Panc1 (cell line): ENCODE results near the gene C16orf46. TPM values are rescaled to one million over a fixed set of nuclear protein-coding genes. Genes with fewer than 3 reads are reported as not detected.

Experiments
- ATAC-seq: fragments of 200-7000 bp; cut with Tn5 transposase; 2 replicates; pipeline ENCODE4 v1.9.1; 2020; ENCODE audit warnings: mild to moderate bottlenecking, moderate library complexity
- BruUV-seq: library from RNA; stranded (reverse); fragments of 400-500 nt; replicated peaks from 2 replicates; lab custom pipeline; 2021; lab: Mats Ljungman, UMichigan
- CTCF ChIA-PET: fragments of 300-600 bp; sonication (Branson Sonifier 250); formaldehyde crosslinking; loops from one replicate; lab custom pipeline; 2022; ENCODE audit warnings: antibody characterized with exemption; lab: Charles Lee
- POLR2A ChIA-PET: fragments of 300-600 bp; sonication (Branson Sonifier 250); formaldehyde crosslinking; loops from one replicate; lab custom pipeline; 2022; ENCODE audit warnings: antibody characterized with exemption; lab: Charles Lee
- DNase-seq: peaks from one replicate; pipeline ENCODE4 v3.0.0-alpha.2; 2010; ENCODE audit warnings: low read depth, low spot score
- H3K27ac ChIP-seq: 2 replicates; pipeline ENCODE4 v1.5.1; 2011; ENCODE audit warnings: mild to moderate bottlenecking, low read length, inconsistent platforms
- H3K27me3 ChIP-seq: fragments of 200-500 bp; sonication (Bioruptor generic); 2 replicates; pipeline ENCODE4 v1.6.0; 2014; ENCODE audit warnings: low read length, inconsistent platforms; ENCODE audit not compliant: control insufficient read depth, insufficient read depth
- H3K36me3 ChIP-seq: fragments of 200-500 bp; sonication (Bioruptor generic); 2 replicates; pipeline ENCODE4 v1.5.1; 2014; ENCODE audit warnings: inconsistent platforms, mild to moderate bottlenecking, low read length, moderate library complexity; ENCODE audit not compliant: control insufficient read depth, insufficient read depth
- H3K4me1 ChIP-seq: 2 replicates; pipeline ENCODE4 v1.5.1; 2011; ENCODE audit warnings: inconsistent platforms, mild to moderate bottlenecking, low read length, moderate library complexity; ENCODE audit not compliant: control insufficient read depth, insufficient read depth
- H3K4me3 ChIP-seq, 2 experiments: 2 replicates each; pipeline ENCODE4 v1.5.1; 2011 to 2012; ENCODE audit warnings: low read depth in 2 of 2, low read length in 2 of 2, mild to moderate bottlenecking in 2 of 2, inconsistent platforms in 1 of 2, moderate library complexity in 1 of 2
- H3K9me3 ChIP-seq: fragments of 200-500 bp; sonication (Bioruptor generic); 2 replicates; pipeline ENCODE4 v1.5.1; 2014; ENCODE audit warnings: low read depth, mild to moderate bottlenecking, inconsistent platforms, low read length, moderate library complexity; ENCODE audit not compliant: control insufficient read depth, insufficient read depth
- CTCF ChIP-seq: fragments of 450-650 bp; IDR thresholded peaks from 2 replicates; pipeline ENCODE4 v1.5.1; 2017; ENCODE audit warnings: mild to moderate bottlenecking
- POLR2AphosphoS5 ChIP-seq: IDR thresholded peaks from 2 replicates; pipeline ENCODE4 v1.6.1; 2012; ENCODE audit warnings: mild to moderate bottlenecking, low read depth, low read length, moderate library complexity
- REST ChIP-seq, 2 experiments: IDR thresholded peaks; 2 replicates each; pipeline ENCODE4 v1.6.1; 2011 to 2012; ENCODE audit warnings: low read depth in 2 of 2, control low read depth in 1 of 2, low read length in 1 of 2, mild to moderate bottlenecking in 1 of 2, moderate library complexity in 1 of 2; ENCODE audit not compliant: insufficient read depth in 1 of 2
- SIN3A ChIP-seq: IDR thresholded peaks from 2 replicates; pipeline ENCODE4 v1.6.1; 2012; ENCODE audit warnings: low read depth, mild to moderate bottlenecking, low read length, moderate library complexity, borderline replicate concordance; ENCODE audit not compliant: insufficient read depth
- TCF7L2 ChIP-seq: IDR thresholded peaks from 2 replicates; pipeline ENCODE4 v1.6.1; 2011; ENCODE audit warnings: mild to moderate bottlenecking, low read depth, low read length, inconsistent platforms
- in situ Hi-C: cut with HindIII; loops from 2 replicates; pipeline ENCODE4 v1.10.0; 2016; ENCODE audit warnings: low sequenced_read_pairs, low pct_unique_long_range_greater_than_20kb
- intact Hi-C: fragments of 100-400 bp; cut with micrococcal nuclease; formaldehyde crosslinking; loops from one replicate; pipeline ENCODE4 v1.10.0; 2022; ENCODE audit not compliant: unreplicated experiment
- total RNA-seq: library from RNA; stranded (reverse); gene quantifications from one replicate; pipeline ENCODE4 v1.2.1, GENCODE V29; 2021; ENCODE audit not compliant: unreplicated experiment

The C16orf46 gene
- total RNA-seq, 1 experiment from 2014 or later: 1.2 TPM

DNA sequence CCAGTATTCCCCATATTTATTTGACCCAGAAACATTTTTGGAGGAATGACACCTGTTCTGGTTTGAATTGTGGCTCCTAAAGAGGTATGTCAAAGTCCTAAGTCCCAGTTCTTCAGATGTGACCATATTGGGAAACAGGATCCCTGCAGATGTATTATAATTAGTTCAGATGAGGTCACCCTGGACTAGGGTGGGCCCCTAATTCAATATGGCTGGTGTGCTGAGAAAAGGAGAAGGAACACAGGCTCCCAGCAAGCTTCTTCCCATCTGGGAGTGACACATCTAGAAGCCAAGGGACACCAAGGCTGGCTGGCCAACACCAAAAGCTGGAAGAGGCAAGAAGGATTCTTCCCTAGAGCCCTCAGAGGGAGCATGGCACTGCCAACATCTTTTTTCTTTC, 22.9 kb upstream of the C16orf46 start:
- ChIA-PET CTCF (no interaction called here), POLR2A (no interaction called here)
- intact Hi-C loops: no loop called here
- peaks cover 4% of the 10 kb centered on the region; the same call in 1 of the 2 replicates for H3K4me1 ChIP-seq
- no peak overlapping the region for H3K27ac ChIP-seq
- ATAC-seq (no peak), DNase-seq (no peak)
- peaks cover 3% of the 10 kb centered on the region; the same call in 1 of the 2 replicates for H3K36me3 ChIP-seq
- no peak for TF ChIP-seq CTCF
- TF ChIP-seq TCF7L2: no peak
- BruUV-seq: no TSS peak
- no peak overlapping the region for H3K4me3 ChIP-seq
- in situ Hi-C loops: no loop called here
- no peaks in the 10 kb centered on the region for H3K9me3 ChIP-seq
- H3K27me3 ChIP-seq: no peaks in the 10 kb centered on the region

DNA sequence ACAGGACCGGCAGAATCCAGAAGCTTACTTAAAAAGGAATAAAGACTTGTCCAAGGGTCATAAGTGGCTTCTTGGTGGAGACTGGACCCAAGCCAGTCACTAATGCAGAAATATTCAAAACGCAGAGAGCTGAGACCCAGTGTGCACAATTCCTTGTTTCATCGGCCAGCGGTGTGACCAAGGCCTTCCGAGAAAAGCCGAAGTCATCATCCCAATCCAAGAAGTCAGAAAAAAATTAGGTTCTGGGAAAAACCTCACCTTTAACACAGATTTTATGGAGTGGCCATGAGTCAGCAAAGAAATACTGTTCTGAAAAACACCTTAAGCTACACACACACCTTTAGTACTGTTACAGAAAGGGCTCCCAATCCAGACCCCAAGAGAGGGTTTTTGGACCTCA, 20.2 kb upstream of the C16orf46 start:
- no peaks in the 10 kb centered on the region for H3K9me3 ChIP-seq
- POLR2A ChIA-PET: no interaction called here
- peak overlapping the region; percentile 82 for H3K27ac ChIP-seq
- CTCF ChIA-PET: no interaction called here
- in situ Hi-C loops (no loop called here), intact Hi-C loops (no loop called here)
- no peak for TF ChIP-seq TCF7L2
- TF ChIP-seq SIN3A: no peak
- TF ChIP-seq REST (IDR thresholded peaks at IDR 0.05; ENCODE audit: insufficient read depth in 1 of 2, low read depth in 2 of 2, low read length in 1 of 2): no peak
- DNase-seq (no peak), ATAC-seq (no peak)
- H3K27me3 ChIP-seq: no peaks in the 10 kb centered on the region
- BruUV-seq: no TSS peak
- H3K4me3 ChIP-seq: no peak overlapping the region
- peaks cover 3% of the 10 kb centered on the region; the same call in 1 of the 2 replicates for H3K36me3 ChIP-seq
- peaks cover 4% of the 10 kb centered on the region; the same call in 1 of the 2 replicates for H3K4me1 ChIP-seq

- TF ChIP-seq CTCF (no peak), SIN3A (no peak), POLR2AphosphoS5 (no peak), REST (IDR thresholded peaks at IDR 0.05; ENCODE audit: insufficient read depth in 1 of 2, low read depth in 2 of 2, low read length in 1 of 2) (no peak), TCF7L2 (no peak)
- no peak for DNase-seq
- ATAC-seq: no peak
- no peaks in the 10 kb centered on the region for H3K27me3 ChIP-seq
- intact Hi-C loops: no loop called here
- in situ Hi-C loops: no loop called here
- H3K27ac ChIP-seq: peak overlapping the region; percentile 82
- peaks cover 3% of the 10 kb centered on the region; the same call in 1 of the 2 replicates for H3K36me3 ChIP-seq
- peak overlapping the region; percentile 40 to 79 for H3K4me3 ChIP-seq
- peaks cover 4% of the 10 kb centered on the region; the same call in 1 of the 2 replicates for H3K4me1 ChIP-seq
- ChIA-PET POLR2A (no interaction called here), CTCF (no interaction called here)
- no peaks in the 10 kb centered on the region for H3K9me3 ChIP-seq
- no TSS peak for BruUV-seq
Observed at GRCh38 chr16:81096715-81097208, 19.7 kb upstream of the C16orf46 start.
